Ishikawa (cell line): ENCODE results near the gene SGK2.

Experiments
- CEBPB ChIP-seq: IDR thresholded peaks from 2 replicates; pipeline ENCODE4 v1.6.1; 2012
- CREB1 ChIP-seq: IDR thresholded peaks from 2 replicates; pipeline ENCODE4 v1.6.1; 2012; ENCODE audit warnings: low read depth
- EGR1 ChIP-seq: IDR thresholded peaks from 2 replicates; pipeline ENCODE4 v1.6.1; 2012
- EP300 ChIP-seq: IDR thresholded peaks from 2 replicates; pipeline ENCODE4 v1.6.1; 2012; ENCODE audit warnings: borderline replicate concordance
- MAX ChIP-seq: IDR thresholded peaks from 2 replicates; pipeline ENCODE4 v1.6.1; 2012
- RAD21 ChIP-seq: IDR thresholded peaks from 2 replicates; pipeline ENCODE4 v1.6.1; 2012; ENCODE audit warnings: low read depth
- REST ChIP-seq: IDR thresholded peaks from 2 replicates; pipeline ENCODE4 v1.6.1; 2012; ENCODE audit warnings: low read depth, mild to moderate bottlenecking
- TAF1 ChIP-seq: IDR thresholded peaks from 2 replicates; pipeline ENCODE4 v1.6.1; 2012; ENCODE audit warnings: low read depth, mild to moderate bottlenecking
- TCF12 ChIP-seq: IDR thresholded peaks from 2 replicates; pipeline ENCODE4 v1.6.1; 2012; ENCODE audit warnings: low read depth
- TEAD4 ChIP-seq: IDR thresholded peaks from 2 replicates; pipeline ENCODE4 v1.6.1; 2012
- YY1 ChIP-seq: IDR thresholded peaks from 2 replicates; pipeline ENCODE4 v1.6.1; 2012; ENCODE audit warnings: low read depth

- TF ChIP-seq MAX = no peak
- no peak for TF ChIP-seq RAD21
- no peak for TF ChIP-seq TAF1
- TF ChIP-seq EGR1 = no peak
- no peak for TF ChIP-seq CREB1
- no peak for TF ChIP-seq TCF12
- TF ChIP-seq YY1 = no peak
- no peak for TF ChIP-seq EP300
- no peak for TF ChIP-seq CEBPB
- TF ChIP-seq TEAD4 = no peak
- no peak for TF ChIP-seq REST
Observed at GRCh38 chr20:43605715-43606114, 46.9 kb downstream of the SGK2 start.
